ENCODE data around the gene CNTN5. TPM values are rescaled to one million over a fixed set of nuclear protein-coding genes. Genes with fewer than 3 reads are reported as not detected.

CNTN5 gene
- total RNA-seq, 1 donor from 2014 or later = not detected

DNA sequence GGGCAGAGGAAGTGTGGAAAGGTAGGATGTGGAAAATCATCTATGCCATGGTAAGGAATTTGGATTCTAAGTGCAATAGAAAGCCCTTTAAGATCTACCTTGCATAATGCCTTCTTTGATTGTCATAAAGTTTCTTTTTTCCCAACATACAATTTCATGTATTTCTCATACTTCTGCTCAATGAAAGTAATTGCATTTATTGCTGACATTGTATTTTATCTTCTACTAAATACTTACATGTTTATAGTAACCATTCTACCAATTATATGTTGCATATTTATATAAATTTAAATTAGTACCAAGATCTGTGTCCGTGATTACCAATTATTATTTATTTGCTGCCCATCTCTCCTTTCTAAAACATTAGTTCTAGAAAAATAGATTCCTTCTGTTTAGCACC is 114.8 kb downstream of the CNTN5 start:
- Histone ChIP-seq H3K4me3 (no peak overlapping the region), H3K36me3 (no peaks in the 10 kb centered on the region), H3K27ac (no peak overlapping the region), H3K4me1 (no peaks in the 10 kb centered on the region), H3K9me3 (no peaks in the 10 kb centered on the region), H3K27me3 (no peaks in the 10 kb centered on the region)
- no peak for DNase-seq
- TF ChIP-seq, protein P1, sequence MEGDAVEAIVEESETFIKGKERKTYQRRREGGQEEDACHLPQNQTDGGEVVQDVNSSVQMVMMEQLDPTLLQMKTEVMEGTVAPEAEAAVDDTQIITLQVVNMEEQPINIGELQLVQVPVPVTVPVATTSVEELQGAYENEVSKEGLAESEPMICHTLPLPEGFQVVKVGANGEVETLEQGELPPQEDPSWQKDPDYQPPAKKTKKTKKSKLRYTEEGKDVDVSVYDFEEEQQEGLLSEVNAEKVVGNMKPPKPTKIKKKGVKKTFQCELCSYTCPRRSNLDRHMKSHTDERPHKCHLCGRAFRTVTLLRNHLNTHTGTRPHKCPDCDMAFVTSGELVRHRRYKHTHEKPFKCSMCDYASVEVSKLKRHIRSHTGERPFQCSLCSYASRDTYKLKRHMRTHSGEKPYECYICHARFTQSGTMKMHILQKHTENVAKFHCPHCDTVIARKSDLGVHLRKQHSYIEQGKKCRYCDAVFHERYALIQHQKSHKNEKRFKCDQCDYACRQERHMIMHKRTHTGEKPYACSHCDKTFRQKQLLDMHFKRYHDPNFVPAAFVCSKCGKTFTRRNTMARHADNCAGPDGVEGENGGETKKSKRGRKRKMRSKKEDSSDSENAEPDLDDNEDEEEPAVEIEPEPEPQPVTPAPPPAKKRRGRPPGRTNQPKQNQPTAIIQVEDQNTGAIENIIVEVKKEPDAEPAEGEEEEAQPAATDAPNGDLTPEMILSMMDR (IDR thresholded peaks at IDR 0.05) = no peak
- intact Hi-C loops (cut with DNase I) = no loop called here
- ATAC-seq = no peak

DNA sequence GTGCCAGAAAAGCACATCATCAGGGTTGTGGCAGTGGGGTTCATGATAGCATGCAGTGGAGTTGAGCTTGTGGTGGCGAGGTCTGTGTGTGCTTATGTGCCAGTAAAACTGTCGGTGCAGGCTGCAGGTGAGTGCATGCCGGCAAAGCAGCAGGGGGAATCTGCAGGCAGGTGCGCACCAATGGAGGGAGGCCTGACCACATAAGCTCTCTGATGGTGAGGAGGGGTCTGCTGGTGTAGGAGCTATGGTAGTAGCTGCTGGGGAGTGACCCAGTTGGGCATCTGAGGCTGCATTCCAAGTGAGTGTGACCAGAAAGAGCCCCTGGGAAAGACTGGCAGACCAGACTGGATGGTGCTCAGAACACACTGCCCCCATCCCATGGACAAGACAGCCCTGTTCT is 121.5 kb downstream of the CNTN5 start:
- DNase-seq = no peak
- TF ChIP-seq, protein P1 (IDR thresholded peaks at IDR 0.05) = no peak
- Histone ChIP-seq H3K4me3 (no peak overlapping the region), H3K27me3 (no peaks in the 10 kb centered on the region), H3K27ac (no peak overlapping the region), H3K36me3 (no peaks in the 10 kb centered on the region), H3K9me3 (no peaks in the 10 kb centered on the region), H3K4me1 (no peaks in the 10 kb centered on the region)
- intact Hi-C loops (cut with DNase I) = no loop called here
- no peak for ATAC-seq

DNA sequence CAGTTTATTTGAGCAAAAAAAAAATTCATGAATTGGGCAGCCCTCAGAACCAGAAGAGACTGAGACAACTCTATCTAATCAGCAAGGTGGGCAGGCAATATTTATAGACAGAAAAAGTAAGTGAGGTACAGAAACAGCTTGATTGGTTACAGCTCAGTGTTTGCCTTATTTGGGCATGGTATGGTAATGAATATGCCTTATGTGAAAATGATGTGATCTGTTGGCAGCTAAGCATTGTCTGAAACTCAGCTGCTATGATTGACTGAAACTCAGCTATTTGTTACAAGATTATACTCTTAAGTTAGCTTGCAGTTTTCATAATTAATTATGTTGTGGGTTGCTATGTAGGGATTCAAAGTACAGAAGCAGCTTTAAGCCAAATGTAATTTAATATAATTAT is 127.6 kb downstream of the CNTN5 start:
- no peaks in the 10 kb centered on the region for H3K9me3 ChIP-seq
- DNase-seq = no peak
- intact Hi-C loops (cut with DNase I) = no loop called here
- no peak overlapping the region for H3K4me3 ChIP-seq
- TF ChIP-seq, protein P1 (IDR thresholded peaks at IDR 0.05) = no peak
- no peaks in the 10 kb centered on the region for H3K4me1 ChIP-seq
- ATAC-seq = no peak
- no peaks in the 10 kb centered on the region for H3K27me3 ChIP-seq
- H3K36me3 ChIP-seq = no peaks in the 10 kb centered on the region
- no peak overlapping the region for H3K27ac ChIP-seq

DNA sequence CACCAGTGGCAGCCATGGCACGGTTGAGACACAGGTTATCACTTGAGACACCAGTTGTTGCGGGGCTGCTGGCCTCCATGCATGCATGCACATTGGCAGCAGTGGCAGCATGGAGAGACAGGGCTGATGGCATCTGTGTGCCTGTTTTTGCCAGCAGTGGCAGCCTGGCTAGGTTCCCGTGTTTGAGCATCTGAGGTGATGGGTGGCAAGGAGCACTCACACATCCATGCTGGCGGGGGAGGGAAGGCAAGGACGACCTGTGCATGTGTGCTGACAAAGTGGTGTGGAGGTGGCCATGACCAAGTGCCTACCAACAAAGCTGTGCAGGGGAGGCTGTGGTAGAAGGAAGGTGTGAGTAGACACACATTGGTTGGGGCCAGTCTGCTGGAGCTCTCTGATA is 133.5 kb downstream of the CNTN5 start:
- intact Hi-C loops (cut with DNase I) = no loop called here
- no peak overlapping the region for H3K27ac ChIP-seq
- H3K36me3 ChIP-seq = no peaks in the 10 kb centered on the region
- H3K9me3 ChIP-seq = no peaks in the 10 kb centered on the region
- DNase-seq = no peak
- H3K4me3 ChIP-seq = no peak overlapping the region
- TF ChIP-seq, protein P1 (IDR thresholded peaks at IDR 0.05) = no peak
- no peak for ATAC-seq
- no peaks in the 10 kb centered on the region for H3K27me3 ChIP-seq
- no peaks in the 10 kb centered on the region for H3K4me1 ChIP-seq

DNA sequence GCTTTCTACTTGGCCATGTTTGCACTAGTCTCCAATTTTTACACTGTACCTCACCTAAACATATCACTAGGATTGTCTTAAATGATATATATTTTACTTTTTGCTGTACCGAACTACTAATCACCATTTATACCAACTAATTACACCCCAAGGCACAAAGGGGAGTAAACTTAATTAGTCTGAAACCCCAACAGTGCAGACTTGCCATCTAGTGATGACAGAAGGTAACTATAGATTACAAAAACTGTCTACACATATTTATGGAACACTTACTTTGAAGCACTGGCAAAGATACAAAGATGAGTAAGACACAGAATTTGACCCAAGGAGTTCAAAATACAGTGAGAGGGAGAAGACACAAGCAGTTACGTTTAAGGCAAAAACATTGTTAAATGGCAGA is 139.7 kb downstream of the CNTN5 start:
- intact Hi-C loops (cut with DNase I) = no loop called here
- Histone ChIP-seq H3K9me3 (no peaks in the 10 kb centered on the region), H3K27ac (no peak overlapping the region), H3K36me3 (no peaks in the 10 kb centered on the region), H3K27me3 (no peaks in the 10 kb centered on the region), H3K4me1 (no peaks in the 10 kb centered on the region), H3K4me3 (no peak overlapping the region)
- TF ChIP-seq, protein P1 (IDR thresholded peaks at IDR 0.05) = no peak
- no peak for DNase-seq
- no peak for ATAC-seq

DNA sequence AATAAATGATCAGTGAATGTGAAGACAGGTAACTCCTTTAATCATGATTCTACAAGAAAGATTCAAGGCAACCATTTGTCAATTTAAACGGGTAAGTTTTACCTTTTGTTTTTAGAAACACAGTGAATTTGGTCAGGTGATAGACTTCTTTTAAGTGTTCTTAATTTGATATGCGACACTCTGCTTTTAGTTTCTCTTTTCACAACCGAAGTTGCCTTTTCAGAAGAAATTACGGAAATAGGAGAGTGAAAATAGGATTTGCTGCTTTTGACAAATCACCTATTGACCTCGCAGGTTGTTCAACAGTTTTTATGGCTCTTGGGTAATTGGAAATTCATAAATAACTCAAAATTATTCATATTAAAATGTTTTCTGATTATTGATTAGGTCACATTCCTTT is 142.1 kb downstream of the CNTN5 start:
- TF ChIP-seq, protein P1 (IDR thresholded peaks at IDR 0.05) = no peak
- no peak for DNase-seq
- intact Hi-C loops (cut with DNase I) = no loop called here
- Histone ChIP-seq H3K9me3 (no peaks in the 10 kb centered on the region), H3K27ac (no peak overlapping the region), H3K4me1 (no peaks in the 10 kb centered on the region), H3K36me3 (no peaks in the 10 kb centered on the region), H3K27me3 (no peaks in the 10 kb centered on the region), H3K4me3 (no peak overlapping the region)
- ATAC-seq = no peak
